Neural progenitor cell (in vitro differentiated cells): ENCODE data around the gene NKG7. TPM values are rescaled to one million over a fixed set of nuclear protein-coding genes. Genes with fewer than 3 reads are reported as not detected.
A peak's percentile ranks its signal among the peaks of the same experiment; 100 is the strongest.

ENCODE experiments used
- DNase-seq: peaks from one replicate; pipeline ENCODE4 v3.0.0-alpha.2; 2016; ENCODE audit warnings: low spot score
- H2AFZ ChIP-seq: fragments of 200-600 bp; sonication (generic); replicated peaks from 2 replicates; pipeline ENCODE4 v1.6.1; 2016; ENCODE audit warnings: antibody characterized with exemption
- H3F3A ChIP-seq: fragments of 200-600 bp; sonication (generic); 2 replicates; pipeline ENCODE4 v1.6.1; 2016; ENCODE audit warnings: antibody characterized with exemption, low read depth
- H3K27ac ChIP-seq: fragments of 200-600 bp; sonication (generic); 2 replicates; pipeline ENCODE4 v1.5.1; 2016; ENCODE audit warnings: mild to moderate bottlenecking
- H3K27me3 ChIP-seq: fragments of 200-600 bp; sonication (generic); 2 replicates; pipeline ENCODE4 v1.6.1; 2016; ENCODE audit warnings: mild to moderate bottlenecking, moderate library complexity
- H3K36me3 ChIP-seq: fragments of 200-600 bp; sonication (generic); 2 replicates; pipeline ENCODE4 v1.5.1; 2016
- H3K4me1 ChIP-seq: fragments of 200-600 bp; sonication (generic); 2 replicates; pipeline ENCODE4 v1.6.1; 2016; ENCODE audit warnings: mixed run types
- H3K4me2 ChIP-seq: fragments of 200-600 bp; sonication (generic); 2 replicates; pipeline ENCODE4 v1.6.1; 2016
- H3K4me3 ChIP-seq: fragments of 200-600 bp; sonication (generic); 2 replicates; pipeline ENCODE4 v1.5.1; 2016
- H3K79me2 ChIP-seq: fragments of 200-600 bp; sonication (generic); 2 replicates; pipeline ENCODE4 v1.6.1; 2016; ENCODE audit warnings: low read depth
- H3K9ac ChIP-seq: fragments of 200-600 bp; sonication (generic); 2 replicates; pipeline ENCODE4 v1.6.1; 2016
- H3K9me3 ChIP-seq: fragments of 200-600 bp; sonication (generic); 2 replicates; pipeline ENCODE4 v1.5.1; 2016; ENCODE audit warnings: low read depth
- H4K20me1 ChIP-seq: fragments of 200-600 bp; sonication (generic); 2 replicates; pipeline ENCODE4 v1.6.1; 2016; ENCODE audit warnings: low read depth
- H3K27ac Mint-ChIP-seq: 3 replicates; pipeline ENCODE4 v1.8.0; 2021; ENCODE audit warnings: mixed read lengths
- H3K27me3 Mint-ChIP-seq: 2 replicates; pipeline ENCODE4 v1.8.0; 2022; ENCODE audit warnings: low read depth, mild to moderate bottlenecking, inconsistent platforms, moderate library complexity, mixed read lengths; ENCODE audit not compliant: insufficient read depth
- H3K36me3 Mint-ChIP-seq: 3 replicates; pipeline ENCODE4 v1.8.0; 2021; ENCODE audit warnings: mixed read lengths
- H3K4me1 Mint-ChIP-seq: 3 replicates; pipeline ENCODE4 v1.8.0; 2021; ENCODE audit warnings: mixed read lengths
- H3K4me3 Mint-ChIP-seq: 3 replicates; pipeline ENCODE4 v1.8.0; 2021; ENCODE audit warnings: mild to moderate bottlenecking, moderate library complexity, mixed read lengths
- H3K9me3 Mint-ChIP-seq: 3 replicates; pipeline ENCODE4 v1.8.0; 2020; ENCODE audit warnings: mixed read lengths
- EZH2 ChIP-seq: fragments of 200-600 bp; sonication (generic); IDR thresholded peaks from 2 replicates; pipeline ENCODE4 v1.6.1; 2017; ENCODE audit warnings: antibody characterized with exemption, mild to moderate bottlenecking, moderate library complexity
- EZH2phosphoT487 ChIP-seq: fragments of 200-600 bp; sonication (generic); IDR thresholded peaks from 2 replicates; pipeline ENCODE4 v1.6.1; 2017; ENCODE audit warnings: antibody characterized with exemption
- total RNA-seq: library from RNA; depleted of rRNA; stranded (reverse); fragments of >200 nt; gene quantifications from 2 replicates; pipeline ENCODE4 v1.2.3, GENCODE V29; 2015; ENCODE audit warnings: low replicate concordance
- TF ChIP-seq, protein P1 (sequence below): fragments of 200-600 bp; sonication (generic); IDR thresholded peaks from 2 replicates; pipeline ENCODE4 v1.5.1; 2017; ENCODE audit warnings: antibody characterized with exemption, mild to moderate bottlenecking

NKG7 gene
- total RNA-seq, 1 donor from 2014 or later = not detected

DNA sequence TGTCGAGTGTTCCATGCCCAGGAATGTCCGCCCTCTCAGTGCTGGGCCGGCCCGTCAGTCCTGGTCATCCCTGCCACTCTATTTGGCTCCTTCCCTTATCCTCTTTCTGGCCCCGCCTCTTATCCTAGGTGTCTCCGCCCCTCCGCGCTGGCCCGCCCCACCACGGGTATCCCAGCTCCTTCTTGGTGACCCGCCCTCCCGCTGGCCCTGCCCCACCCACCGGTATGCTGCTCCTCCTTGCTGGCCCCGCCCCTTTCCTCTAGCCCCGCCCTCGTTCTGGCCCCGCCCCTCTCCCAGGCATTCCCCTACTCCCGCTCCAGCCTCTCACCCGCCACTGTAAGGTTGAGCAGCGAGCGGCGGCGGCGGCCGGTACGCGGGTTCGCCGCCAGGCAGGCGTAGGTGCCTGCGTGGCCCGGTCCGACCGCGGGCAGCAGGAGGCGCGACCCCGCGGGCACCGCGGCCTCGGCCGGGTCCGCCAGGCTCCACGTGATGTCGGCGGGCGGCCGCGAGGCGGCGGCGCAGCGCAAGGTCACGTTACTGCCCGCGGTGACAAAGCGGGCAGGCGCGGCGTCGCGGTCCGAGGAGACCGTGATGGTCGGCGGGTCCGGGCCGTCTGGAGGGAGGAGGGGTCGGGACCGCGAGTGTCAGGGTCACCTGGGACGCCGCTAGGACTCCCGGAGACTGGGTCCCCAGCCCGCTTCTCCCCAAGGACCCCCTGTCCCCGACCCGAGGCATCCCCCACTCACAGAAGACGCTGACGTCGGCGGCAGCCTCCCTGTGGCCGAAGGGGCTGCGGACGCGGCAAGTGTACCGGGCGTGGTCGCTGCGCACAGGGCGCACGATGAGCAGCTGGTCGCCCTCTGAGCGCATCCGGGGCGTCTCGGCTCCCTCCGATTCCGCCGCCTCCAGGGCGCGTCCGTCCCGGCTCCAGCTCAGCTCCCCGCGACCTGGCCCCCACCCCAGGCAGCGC is 32.5 kb downstream of the NKG7 start:
- peaks cover 2% of the 10 kb centered on the region for H3K36me3 Mint-ChIP-seq
- peaks cover 8% of the 10 kb centered on the region for H3K4me1 Mint-ChIP-seq
- H3K9ac ChIP-seq = no peak overlapping the region
- H3K4me1 ChIP-seq = peaks cover 4% of the 10 kb centered on the region
- DNase-seq = peak; percentile 98
- peak overlapping the region; percentile 92 for H2AFZ ChIP-seq
- peaks cover 6% of the 10 kb centered on the region for H3K27me3 Mint-ChIP-seq
- H3K4me2 ChIP-seq = peak overlapping the region; percentile 89
- TF ChIP-seq EZH2phosphoT487 (no peak), EZH2 (peak; percentile 53)
- TF ChIP-seq, protein P1, sequence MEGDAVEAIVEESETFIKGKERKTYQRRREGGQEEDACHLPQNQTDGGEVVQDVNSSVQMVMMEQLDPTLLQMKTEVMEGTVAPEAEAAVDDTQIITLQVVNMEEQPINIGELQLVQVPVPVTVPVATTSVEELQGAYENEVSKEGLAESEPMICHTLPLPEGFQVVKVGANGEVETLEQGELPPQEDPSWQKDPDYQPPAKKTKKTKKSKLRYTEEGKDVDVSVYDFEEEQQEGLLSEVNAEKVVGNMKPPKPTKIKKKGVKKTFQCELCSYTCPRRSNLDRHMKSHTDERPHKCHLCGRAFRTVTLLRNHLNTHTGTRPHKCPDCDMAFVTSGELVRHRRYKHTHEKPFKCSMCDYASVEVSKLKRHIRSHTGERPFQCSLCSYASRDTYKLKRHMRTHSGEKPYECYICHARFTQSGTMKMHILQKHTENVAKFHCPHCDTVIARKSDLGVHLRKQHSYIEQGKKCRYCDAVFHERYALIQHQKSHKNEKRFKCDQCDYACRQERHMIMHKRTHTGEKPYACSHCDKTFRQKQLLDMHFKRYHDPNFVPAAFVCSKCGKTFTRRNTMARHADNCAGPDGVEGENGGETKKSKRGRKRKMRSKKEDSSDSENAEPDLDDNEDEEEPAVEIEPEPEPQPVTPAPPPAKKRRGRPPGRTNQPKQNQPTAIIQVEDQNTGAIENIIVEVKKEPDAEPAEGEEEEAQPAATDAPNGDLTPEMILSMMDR = peak; percentile 40
- peaks cover 6% of the 10 kb centered on the region for H3F3A ChIP-seq
- H3K4me3 ChIP-seq = peak overlapping the region; percentile 85
- H3K4me3 Mint-ChIP-seq = peak overlapping the region; percentile 93
- peaks cover 24% of the 10 kb centered on the region for H3K27me3 ChIP-seq
- H3K36me3 ChIP-seq = no peaks in the 10 kb centered on the region
- H3K27ac Mint-ChIP-seq = no peak overlapping the region
- no peaks in the 10 kb centered on the region for H3K79me2 ChIP-seq
- H4K20me1 ChIP-seq = no peaks in the 10 kb centered on the region
- H3K27ac ChIP-seq = no peak overlapping the region
- no peaks in the 10 kb centered on the region for H3K9me3 ChIP-seq
- H3K9me3 Mint-ChIP-seq = no peaks in the 10 kb centered on the region

DNA sequence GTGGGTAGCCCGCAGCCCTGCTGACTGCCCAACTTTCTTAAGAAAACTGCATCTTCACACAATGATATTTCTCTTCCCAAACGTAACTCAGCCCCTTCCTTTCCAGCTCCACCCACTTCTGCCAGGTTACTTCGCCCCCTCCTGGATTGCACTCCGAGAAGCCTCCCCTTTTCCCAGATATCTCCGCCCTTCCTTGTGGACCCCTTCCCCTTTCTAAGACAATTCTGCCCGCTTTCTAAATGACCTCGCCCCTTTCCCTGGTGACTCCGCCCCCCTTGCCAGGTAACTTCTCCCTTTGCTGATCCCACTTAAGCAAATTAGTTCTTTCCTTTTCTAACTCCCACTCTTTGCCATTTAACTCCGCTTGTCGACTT is 33.2 kb downstream of the NKG7 start:
- TF ChIP-seq, protein P1 = no peak
- TF ChIP-seq EZH2 = no peak
- TF ChIP-seq EZH2phosphoT487 = no peak
- Histone ChIP-seq H3K9ac (no peak overlapping the region), H3F3A (peaks cover 6% of the 10 kb centered on the region), H4K20me1 (no peaks in the 10 kb centered on the region), H3K27me3 (peaks cover 24% of the 10 kb centered on the region), H3K4me2 (peak overlapping the region; percentile 74), H3K36me3 (no peaks in the 10 kb centered on the region), H3K9me3 (no peaks in the 10 kb centered on the region), H3K4me3 (peak overlapping the region; percentile 85), H3K27ac (no peak overlapping the region), H3K4me1 (peaks cover 4% of the 10 kb centered on the region), H3K79me2 (no peaks in the 10 kb centered on the region), H2AFZ (peak overlapping the region; percentile 92)
- Mint-ChIP-seq H3K27me3 (peaks cover 3% of the 10 kb centered on the region), H3K36me3 (no peaks in the 10 kb centered on the region), H3K9me3 (no peaks in the 10 kb centered on the region), H3K4me1 (peaks cover 8% of the 10 kb centered on the region), H3K27ac (peak overlapping the region; percentile 17), H3K4me3 (peak overlapping the region; percentile 93)
- peak; percentile 85 for DNase-seq

DNA sequence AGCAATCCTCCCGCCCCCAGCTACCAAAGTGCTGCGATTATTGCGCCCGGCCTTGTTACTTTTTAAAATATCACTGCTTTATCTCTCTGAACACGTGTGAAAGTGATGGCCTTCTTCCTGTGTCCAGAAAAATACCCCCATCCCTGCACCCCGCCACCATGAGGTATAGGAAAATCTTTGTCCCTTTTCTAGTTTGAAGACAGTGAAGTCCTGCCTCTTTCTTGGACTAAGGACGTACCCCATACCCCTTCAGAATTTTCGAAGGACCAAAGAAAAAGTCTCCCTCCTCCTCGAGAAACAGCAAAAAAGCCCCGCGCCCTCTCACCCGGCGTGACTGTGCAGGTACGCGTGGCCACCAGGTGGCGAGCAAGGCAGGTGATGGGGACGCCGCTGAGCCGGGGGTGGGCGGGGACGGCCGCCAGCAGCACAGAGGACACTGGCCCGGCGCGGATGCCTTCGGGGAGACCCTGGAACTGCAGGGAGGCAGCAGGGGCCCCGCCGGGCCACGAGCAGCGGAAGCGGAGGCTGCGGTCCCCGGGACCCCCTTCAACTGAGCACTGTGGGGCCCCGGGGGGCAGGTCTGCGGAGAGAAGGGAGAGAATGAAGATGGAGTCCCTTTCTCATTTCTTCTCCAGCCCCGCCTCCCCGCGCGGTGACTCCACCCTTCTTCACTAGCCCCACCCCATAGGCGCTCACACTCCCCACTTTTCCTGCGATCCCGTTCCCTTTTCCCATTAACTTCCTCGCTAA is 33.7 kb downstream of the NKG7 start:
- peaks cover 6% of the 10 kb centered on the region for H3F3A ChIP-seq
- H3K4me2 ChIP-seq = peak overlapping the region; percentile 74
- H3K4me3 Mint-ChIP-seq = peak overlapping the region; percentile 93
- H3K36me3 ChIP-seq = no peaks in the 10 kb centered on the region
- DNase-seq = peak; percentile 94
- no peaks in the 10 kb centered on the region for H3K79me2 ChIP-seq
- H3K4me1 Mint-ChIP-seq = peaks cover 8% of the 10 kb centered on the region
- H3K27me3 ChIP-seq = peaks cover 24% of the 10 kb centered on the region
- peak overlapping the region; percentile 92 for H2AFZ ChIP-seq
- H3K27ac ChIP-seq = no peak overlapping the region
- no peak overlapping the region for H3K9ac ChIP-seq
- H3K4me1 ChIP-seq = peaks cover 4% of the 10 kb centered on the region
- H3K27ac Mint-ChIP-seq = peak overlapping the region; percentile 17
- H3K9me3 ChIP-seq = no peaks in the 10 kb centered on the region
- H3K36me3 Mint-ChIP-seq = no peaks in the 10 kb centered on the region
- peaks cover 3% of the 10 kb centered on the region for H3K27me3 Mint-ChIP-seq
- no peak for TF ChIP-seq EZH2
- no peak for TF ChIP-seq EZH2phosphoT487
- TF ChIP-seq, protein P1 = peak; percentile 92
- peak overlapping the region; percentile 85 for H3K4me3 ChIP-seq
- H3K9me3 Mint-ChIP-seq = no peaks in the 10 kb centered on the region
- no peaks in the 10 kb centered on the region for H4K20me1 ChIP-seq
